Natural killer cell (primary cell): ENCODE results near the gene METTL1. TPM values are rescaled to one million over a fixed set of nuclear protein-coding genes. Genes with fewer than 3 reads are reported as not detected.

ENCODE experiments used
- ATAC-seq, 3 donors: fragments of 150-1000 bp in 2 of 3; fragments of 200-7000 bp in 1 of 3; cut with Tn5 transposase; 1 replicate in 1 of 3; 2 replicates in 2 of 3; pipeline ENCODE4 v1.10.0; 2021; ENCODE audit warnings: mild to moderate bottlenecking in 2 of 3, moderate library complexity in 2 of 3
- DNase-seq, 2 donors: peaks; one replicate each; pipeline versions ENCODE4 v3.0.0 to v3.0.0-alpha.2; 2013 to 2021; ENCODE audit warnings: mixed read lengths in 1 of 2
- H3K27ac ChIP-seq: one replicate; pipeline ENCODE4 v1.5.1; 2013; ENCODE audit warnings: mild to moderate bottlenecking, low read length
- H3K27me3 ChIP-seq: one replicate; pipeline ENCODE4 v1.6.1; 2013; ENCODE audit warnings: low read length; ENCODE audit not compliant: control insufficient read depth, insufficient read depth
- H3K36me3 ChIP-seq: one replicate; pipeline ENCODE4 v1.6.1; 2013; ENCODE audit warnings: low read length; ENCODE audit not compliant: control insufficient read depth, insufficient read depth
- H3K4me1 ChIP-seq: one replicate; pipeline ENCODE4 v1.6.1; 2013; ENCODE audit warnings: low read length; ENCODE audit not compliant: control insufficient read depth, insufficient read depth
- H3K4me3 ChIP-seq: one replicate; pipeline ENCODE4 v1.5.1; 2013; ENCODE audit warnings: low read length
- H3K9me3 ChIP-seq: one replicate; pipeline ENCODE4 v1.6.1; 2013; ENCODE audit warnings: low read length; ENCODE audit not compliant: control insufficient read depth, insufficient read depth
- H3K27ac Mint-ChIP-seq, 2 donors: one replicate each; pipeline ENCODE4 v1.8.0; 2022; ENCODE audit warnings: mild to moderate bottlenecking in 2 of 2, mixed read lengths in 2 of 2, moderate library complexity in 1 of 2
- H3K27me3 Mint-ChIP-seq, 2 donors: one replicate each; pipeline ENCODE4 v1.8.0; 2022; ENCODE audit warnings: low read depth in 2 of 2, mixed read lengths in 2 of 2
- H3K36me3 Mint-ChIP-seq: one replicate; pipeline ENCODE4 v1.8.0; 2022; ENCODE audit warnings: mixed read lengths
- H3K4me1 Mint-ChIP-seq, 2 donors: one replicate each; pipeline ENCODE4 v1.8.0; 2022; ENCODE audit warnings: mixed read lengths in 2 of 2
- H3K4me3 Mint-ChIP-seq: one replicate; pipeline ENCODE4 v1.8.0; 2022; ENCODE audit warnings: mild to moderate bottlenecking, moderate library complexity, mixed read lengths
- H3K9me3 Mint-ChIP-seq, 2 donors: one replicate each; pipeline ENCODE4 v1.8.0; 2022; ENCODE audit warnings: mixed read lengths in 2 of 2
- CTCF ChIP-seq: fragments of 200-600 bp; IDR thresholded peaks from one replicate; pipeline ENCODE4 v1.8.0; 2022; ENCODE audit warnings: antibody characterized with exemption
- WGBS: methylation state at CpG from one replicate; pipeline ENCODE4 v1.1.7; 2013; ENCODE audit warnings: missing lambda C conversion rate; ENCODE audit not compliant: insufficient coverage; 5-methylcytosine and 5-hydroxymethylcytosine counted together
- intact Hi-C: fragments of 100-400 bp; cut with micrococcal nuclease; formaldehyde crosslinking; loops from one replicate; pipeline ENCODE4 v1.14.2; 2022
- total RNA-seq, 4 donors: library from RNA; stranded (reverse); fragments of 120-200 nt in 1 of 4; gene quantifications; one replicate each; pipeline versions ENCODE4 v1.2.3 to v1.2.4, GENCODE V29; 2013 to 2022

Gene METTL1
- total RNA-seq, 3 donors from 2014 or later (not counting 1 experiment from before 2014, with no cell fraction given): 8.0 to 12.5 (median 8.8) TPM

GRCh38 chr12:57810450-57810849 is 38.5 kb upstream of the METTL1 start:
- H3K4me1 Mint-ChIP-seq: no peaks in the 10 kb centered on the region
- ATAC-seq (no peak), DNase-seq (no peak)
- H3K27ac Mint-ChIP-seq: no peak overlapping the region
- no peaks in the 10 kb centered on the region for H3K36me3 Mint-ChIP-seq
- intact Hi-C loops: no loop called here
- TF ChIP-seq CTCF: no peak
- no peaks in the 10 kb centered on the region for H3K27me3 Mint-ChIP-seq
- Histone ChIP-seq H3K4me3 (no peak overlapping the region), H3K9me3 (no peaks in the 10 kb centered on the region), H3K4me1 (no peaks in the 10 kb centered on the region), H3K36me3 (peaks cover 8% of the 10 kb centered on the region), H3K27ac (no peak overlapping the region), H3K27me3 (no peaks in the 10 kb centered on the region)
- WGBS: 98% methylated on average over 5 of the region's 5 CpGs
- H3K4me3 Mint-ChIP-seq: no peak overlapping the region
- no peaks in the 10 kb centered on the region for H3K9me3 Mint-ChIP-seq

- H3K9me3 Mint-ChIP-seq: no peaks in the 10 kb centered on the region
- ATAC-seq: no peak
- Histone ChIP-seq H3K4me3 (no peak overlapping the region), H3K4me1 (no peaks in the 10 kb centered on the region), H3K36me3 (peaks cover 8% of the 10 kb centered on the region), H3K9me3 (no peaks in the 10 kb centered on the region), H3K27ac (no peak overlapping the region), H3K27me3 (no peaks in the 10 kb centered on the region)
- no peak for DNase-seq
- intact Hi-C loops: no loop called here
- 92% methylated on average over 3 of the region's 3 CpGs for WGBS
- TF ChIP-seq CTCF: no peak
- no peak overlapping the region for H3K27ac Mint-ChIP-seq
- no peaks in the 10 kb centered on the region for H3K27me3 Mint-ChIP-seq
- no peaks in the 10 kb centered on the region for H3K4me1 Mint-ChIP-seq
- H3K4me3 Mint-ChIP-seq: no peak overlapping the region
- H3K36me3 Mint-ChIP-seq: no peaks in the 10 kb centered on the region
Measured at GRCh38 chr12:57809425-57809824, 37.5 kb upstream of the METTL1 start.

- 94% methylated on average over 5 of the region's 5 CpGs for WGBS
- H3K4me3 Mint-ChIP-seq: no peak overlapping the region
- Histone ChIP-seq H3K27me3 (no peaks in the 10 kb centered on the region), H3K36me3 (peaks cover 8% of the 10 kb centered on the region), H3K4me1 (no peaks in the 10 kb centered on the region), H3K4me3 (no peak overlapping the region), H3K9me3 (no peaks in the 10 kb centered on the region), H3K27ac (no peak overlapping the region)
- no peaks in the 10 kb centered on the region for H3K27me3 Mint-ChIP-seq
- no peak overlapping the region for H3K27ac Mint-ChIP-seq
- no peaks in the 10 kb centered on the region for H3K4me1 Mint-ChIP-seq
- TF ChIP-seq CTCF: no peak
- H3K9me3 Mint-ChIP-seq: no peaks in the 10 kb centered on the region
- intact Hi-C loops: no loop called here
- ATAC-seq (no peak), DNase-seq (no peak)
- no peaks in the 10 kb centered on the region for H3K36me3 Mint-ChIP-seq
Measured at GRCh38 chr12:57808351-57808750, 36.4 kb upstream of the METTL1 start.

- no peaks in the 10 kb centered on the region for H3K4me1 ChIP-seq
- H3K4me3 ChIP-seq: no peak overlapping the region
- intact Hi-C loops: no loop called here
- H3K27me3 Mint-ChIP-seq: no peaks in the 10 kb centered on the region
- no peaks in the 10 kb centered on the region for H3K9me3 Mint-ChIP-seq
- H3K9me3 ChIP-seq: no peaks in the 10 kb centered on the region
- H3K4me1 Mint-ChIP-seq: no peaks in the 10 kb centered on the region
- ATAC-seq (no peak), DNase-seq (no peak)
- no peak overlapping the region for H3K27ac ChIP-seq
- no peak overlapping the region for H3K4me3 Mint-ChIP-seq
- H3K36me3 ChIP-seq: peaks cover 17% of the 10 kb centered on the region
- peaks cover 6% of the 10 kb centered on the region for H3K36me3 Mint-ChIP-seq
- TF ChIP-seq CTCF: no peak
- 92% methylated on average over 9 of the region's 9 CpGs for WGBS
- H3K27me3 ChIP-seq: no peaks in the 10 kb centered on the region
- H3K27ac Mint-ChIP-seq: no peak overlapping the region
Measured at GRCh38 chr12:57807285-57807684, 35.4 kb upstream of the METTL1 start.
